Measurements from ENCODE around the gene COL27A1.

COL27A1 gene

DNA sequence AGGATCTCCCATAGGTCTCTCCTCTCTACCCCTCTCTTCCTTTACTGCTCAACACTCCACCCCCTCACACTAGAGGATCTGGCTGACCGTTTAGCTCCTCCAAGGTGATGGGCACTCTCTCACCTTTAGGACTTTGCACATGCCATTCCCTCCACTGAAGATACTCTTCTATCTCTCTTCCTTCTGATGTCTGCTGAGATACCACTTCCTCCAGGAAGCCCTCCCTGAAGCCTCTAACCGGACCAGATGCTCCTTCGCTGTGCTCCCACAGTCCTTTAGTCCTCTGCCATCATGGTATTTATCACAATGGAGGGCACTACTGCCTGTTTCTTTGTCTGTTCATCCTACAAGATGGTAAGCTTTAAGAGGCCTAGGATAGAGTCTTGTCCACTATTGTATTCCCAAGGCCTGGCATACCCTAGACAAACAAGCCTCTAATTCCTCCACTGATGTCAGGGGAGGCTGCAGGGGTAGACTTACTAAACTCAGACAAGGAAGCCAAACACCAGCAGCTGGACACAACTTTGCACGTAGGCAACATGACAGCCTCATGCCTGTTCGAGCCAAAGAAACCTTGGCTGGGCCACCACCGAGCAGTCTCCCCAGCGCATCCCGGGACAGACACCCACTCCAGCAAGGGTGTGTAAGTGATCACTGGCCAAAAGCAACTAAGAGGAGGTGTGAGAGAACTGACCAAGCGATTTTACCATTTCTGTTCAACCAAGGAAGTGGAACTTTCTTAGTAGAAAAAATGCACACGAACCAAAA, 194.6 kb downstream of the COL27A1 start:
- Histone ChIP-seq H3K27me3 (ENCODE audit: control insufficient read depth, insufficient read depth, low read length) (no peaks in the 10 kb centered on the region), H3K4me1 (ENCODE audit: control insufficient read depth, insufficient read depth, low read length) (peaks cover 25% of the 10 kb centered on the region), H3K9ac (ENCODE audit: low read depth, low read length) (peak overlapping the region; percentile 1), H3K4me2 (ENCODE audit: low read length) (no peak overlapping the region), H3K36me3 (ENCODE audit: insufficient read depth, low read length) (peaks cover 34% of the 10 kb centered on the region), H3K4me3 (ENCODE audit: low read length) (no peak overlapping the region), H3K9me3 (replicated peaks; ENCODE audit: low read length) (no peaks in the 10 kb centered on the region)

DNA sequence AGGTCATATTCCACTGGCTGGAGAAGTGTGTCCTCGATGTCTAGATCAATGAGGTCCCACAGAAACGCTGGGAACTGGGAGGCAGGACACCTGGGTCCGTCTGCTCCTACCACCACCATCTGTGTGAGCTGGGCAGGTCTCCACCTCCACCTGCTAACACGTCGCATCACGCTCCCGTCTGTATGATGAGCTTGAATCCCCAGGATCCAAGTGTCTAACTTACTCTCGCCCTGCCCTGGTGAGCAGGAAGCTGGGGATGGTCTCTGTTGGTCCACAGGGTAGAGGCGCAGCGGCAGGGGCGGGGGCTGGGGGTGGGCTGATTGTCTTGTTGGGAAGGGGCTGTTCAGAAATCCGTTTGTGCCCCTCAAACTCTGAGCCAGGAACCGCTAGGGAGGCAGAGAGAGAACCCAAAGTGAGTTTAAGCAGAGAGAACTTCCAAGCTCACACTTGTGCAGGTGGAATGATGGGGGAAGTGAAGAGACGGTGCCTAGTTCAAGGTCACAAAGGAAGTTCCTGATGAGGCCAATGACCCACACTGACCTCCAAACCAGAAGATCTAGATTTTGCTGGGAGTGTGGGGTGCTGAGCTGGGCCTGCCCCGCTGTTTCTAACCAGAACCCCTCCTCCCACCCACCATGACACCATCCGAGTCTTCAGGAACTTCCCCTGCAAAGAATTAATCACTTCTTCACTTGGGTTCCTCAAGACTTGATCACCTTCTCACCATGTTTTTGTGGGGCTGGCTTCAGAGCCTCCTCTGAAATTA, 195.5 kb downstream of the COL27A1 start:
- Histone ChIP-seq H3K4me1 (ENCODE audit: control insufficient read depth, insufficient read depth, low read length) (peaks cover 25% of the 10 kb centered on the region), H3K9ac (ENCODE audit: low read depth, low read length) (no peak overlapping the region), H3K27me3 (ENCODE audit: control insufficient read depth, insufficient read depth, low read length) (no peaks in the 10 kb centered on the region), H3K9me3 (replicated peaks; ENCODE audit: low read length) (no peaks in the 10 kb centered on the region), H3K36me3 (ENCODE audit: insufficient read depth, low read length) (peaks cover 27% of the 10 kb centered on the region), H3K4me2 (ENCODE audit: low read length) (no peak overlapping the region), H3K4me3 (ENCODE audit: low read length) (no peak overlapping the region)

DNA sequence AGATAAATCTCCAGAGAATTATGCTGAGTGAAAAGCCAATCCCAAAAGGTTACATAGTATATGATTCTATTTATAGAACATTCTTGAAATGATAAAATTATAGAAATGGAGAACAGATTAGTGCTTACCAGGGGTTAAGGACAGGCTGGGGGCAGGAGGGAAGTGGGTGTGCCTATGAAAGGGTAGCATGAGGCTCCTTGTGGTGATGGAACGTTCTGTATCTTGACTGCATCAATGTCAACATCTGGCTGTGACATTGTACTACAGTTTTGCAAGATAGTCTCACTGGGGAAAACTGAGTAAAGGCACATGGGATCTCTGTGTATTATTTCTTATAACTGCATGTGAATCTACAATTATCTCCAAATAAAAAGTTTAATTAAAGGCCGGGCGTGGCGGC, 196.6 kb downstream of the COL27A1 start:
- peaks cover 25% of the 10 kb centered on the region for H3K4me1 ChIP-seq (ENCODE audit: control insufficient read depth, insufficient read depth, low read length)
- no peaks in the 10 kb centered on the region for H3K9me3 ChIP-seq (replicated peaks; ENCODE audit: low read length)
- H3K36me3 ChIP-seq (ENCODE audit: insufficient read depth, low read length), result peaks cover 21% of the 10 kb centered on the region

DNA sequence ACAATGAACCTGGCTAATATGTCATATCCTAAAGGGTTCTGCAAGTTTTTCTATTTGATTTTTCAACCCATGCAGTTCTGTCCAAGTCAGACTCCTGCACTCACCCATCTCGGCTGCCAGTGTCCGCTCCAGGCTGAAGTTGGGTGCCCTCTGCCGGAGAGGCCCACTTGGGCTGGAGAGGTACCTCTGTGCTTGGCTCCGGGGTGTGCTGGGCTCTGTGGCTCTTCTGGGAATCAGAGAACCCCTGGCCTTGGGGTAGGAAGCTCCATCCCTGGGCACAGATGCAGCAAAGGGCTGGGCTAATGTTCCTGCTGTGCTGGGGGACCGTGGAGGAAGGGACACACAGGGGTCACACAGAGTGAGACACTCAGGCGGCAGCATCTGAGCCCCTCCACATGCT, 200.5 kb downstream of the COL27A1 start:
- peaks cover 35% of the 10 kb centered on the region for H3K36me3 ChIP-seq (ENCODE audit: insufficient read depth, low read length)
- H3K4me3 ChIP-seq (ENCODE audit: low read length), result no peak overlapping the region
- H3K4me2 ChIP-seq (ENCODE audit: low read length), result no peak overlapping the region
- no peak overlapping the region for H3K9ac ChIP-seq (ENCODE audit: low read depth, low read length)
- H3K27me3 ChIP-seq (ENCODE audit: control insufficient read depth, insufficient read depth, low read length), result no peaks in the 10 kb centered on the region
- no peaks in the 10 kb centered on the region for H3K9me3 ChIP-seq (replicated peaks; ENCODE audit: low read length)
- peaks cover 9% of the 10 kb centered on the region for H3K4me1 ChIP-seq (ENCODE audit: control insufficient read depth, insufficient read depth, low read length)

More for the DNA sequence above, 196.6 kb downstream of the COL27A1 start:
- no peak overlapping the region for H3K4me2 ChIP-seq (ENCODE audit: low read length)
- no peaks in the 10 kb centered on the region for H3K27me3 ChIP-seq (ENCODE audit: control insufficient read depth, insufficient read depth, low read length)
- no peak overlapping the region for H3K9ac ChIP-seq (ENCODE audit: low read depth, low read length)
- H3K4me3 ChIP-seq (ENCODE audit: low read length), result no peak overlapping the region

DNA sequence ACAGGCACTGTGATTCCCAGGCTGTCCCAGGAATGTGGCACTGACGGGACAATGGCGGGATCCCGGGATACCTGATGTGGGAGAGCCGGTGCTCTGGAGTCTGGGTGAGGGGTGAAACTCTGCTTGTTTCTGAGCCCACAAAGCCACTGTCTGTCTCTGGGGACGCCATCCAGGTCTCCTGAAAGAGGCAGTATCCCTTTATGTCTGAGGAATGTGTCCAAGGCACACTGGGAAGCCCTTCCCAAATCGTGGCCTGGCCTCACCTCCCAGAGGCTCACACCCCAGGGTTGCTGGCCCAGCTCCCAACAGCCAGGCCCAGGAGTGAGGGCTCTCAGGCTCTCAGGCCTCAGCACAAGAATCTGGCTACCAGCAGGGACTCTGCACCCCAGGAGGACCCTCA, 201.5 kb downstream of the COL27A1 start:
- Histone ChIP-seq H3K4me2 (ENCODE audit: low read length) (no peak overlapping the region), H3K9ac (ENCODE audit: low read depth, low read length) (no peak overlapping the region), H3K27me3 (ENCODE audit: control insufficient read depth, insufficient read depth, low read length) (no peaks in the 10 kb centered on the region), H3K4me1 (ENCODE audit: control insufficient read depth, insufficient read depth, low read length) (peaks cover 9% of the 10 kb centered on the region), H3K4me3 (ENCODE audit: low read length) (no peak overlapping the region), H3K9me3 (replicated peaks; ENCODE audit: low read length) (no peaks in the 10 kb centered on the region), H3K36me3 (ENCODE audit: insufficient read depth, low read length) (peaks cover 45% of the 10 kb centered on the region)

DNA sequence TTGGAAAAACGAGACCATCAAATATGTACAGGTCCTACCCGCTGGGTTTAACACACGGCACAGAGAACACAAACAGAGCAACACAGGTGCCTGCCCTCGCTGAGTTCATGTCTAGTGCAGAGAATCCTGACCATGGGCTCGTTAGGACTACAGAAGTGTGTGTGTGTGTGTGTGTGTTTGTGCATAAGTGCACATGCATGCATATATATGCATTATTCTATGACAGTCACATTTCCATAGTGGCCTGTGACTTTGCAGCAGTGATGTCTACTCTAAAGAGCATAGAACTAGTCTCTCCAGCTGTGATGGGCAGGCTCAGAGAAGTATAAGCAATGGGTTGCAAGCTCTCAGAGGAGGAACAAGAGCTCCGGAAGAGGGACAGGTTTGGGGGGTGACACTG, 202.0 kb downstream of the COL27A1 start:
- Histone ChIP-seq H3K27me3 (ENCODE audit: control insufficient read depth, insufficient read depth, low read length) (no peaks in the 10 kb centered on the region), H3K4me1 (ENCODE audit: control insufficient read depth, insufficient read depth, low read length) (peaks cover 9% of the 10 kb centered on the region), H3K9me3 (replicated peaks; ENCODE audit: low read length) (no peaks in the 10 kb centered on the region), H3K4me2 (ENCODE audit: low read length) (no peak overlapping the region), H3K36me3 (ENCODE audit: insufficient read depth, low read length) (peaks cover 49% of the 10 kb centered on the region), H3K4me3 (ENCODE audit: low read length) (no peak overlapping the region), H3K9ac (ENCODE audit: low read depth, low read length) (no peak overlapping the region)

DNA sequence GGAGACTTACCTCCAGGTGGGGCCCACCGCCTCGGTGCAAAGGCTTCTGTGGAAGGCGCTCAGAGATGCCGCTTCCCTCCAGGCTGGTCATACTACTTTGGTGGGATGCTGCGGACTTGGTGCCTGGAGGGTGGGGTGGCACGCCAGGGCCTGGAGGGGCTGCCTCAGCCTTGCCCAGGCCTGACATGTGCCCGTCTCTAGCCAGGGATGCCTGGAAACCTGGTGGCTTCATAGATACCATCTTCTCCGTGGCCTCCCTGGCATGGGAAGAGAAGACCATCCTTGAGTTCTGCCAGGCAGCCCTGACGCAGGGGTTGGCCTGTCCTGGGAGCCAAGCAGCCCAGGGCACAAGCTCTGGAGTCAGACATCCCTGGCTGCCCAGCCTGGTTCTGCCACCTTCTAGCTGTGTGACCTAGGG, 202.6 kb downstream of the COL27A1 start:
- H3K4me2 ChIP-seq (ENCODE audit: low read length), result no peak overlapping the region
- no peak overlapping the region for H3K9ac ChIP-seq (ENCODE audit: low read depth, low read length)
- H3K27me3 ChIP-seq (ENCODE audit: control insufficient read depth, insufficient read depth, low read length), result no peaks in the 10 kb centered on the region
- no peak overlapping the region for H3K4me3 ChIP-seq (ENCODE audit: low read length)
- no peaks in the 10 kb centered on the region for H3K9me3 ChIP-seq (replicated peaks; ENCODE audit: low read length)
- H3K4me1 ChIP-seq (ENCODE audit: control insufficient read depth, insufficient read depth, low read length), result peaks cover 10% of the 10 kb centered on the region
- H3K36me3 ChIP-seq (ENCODE audit: insufficient read depth, low read length), result peaks cover 52% of the 10 kb centered on the region

DNA sequence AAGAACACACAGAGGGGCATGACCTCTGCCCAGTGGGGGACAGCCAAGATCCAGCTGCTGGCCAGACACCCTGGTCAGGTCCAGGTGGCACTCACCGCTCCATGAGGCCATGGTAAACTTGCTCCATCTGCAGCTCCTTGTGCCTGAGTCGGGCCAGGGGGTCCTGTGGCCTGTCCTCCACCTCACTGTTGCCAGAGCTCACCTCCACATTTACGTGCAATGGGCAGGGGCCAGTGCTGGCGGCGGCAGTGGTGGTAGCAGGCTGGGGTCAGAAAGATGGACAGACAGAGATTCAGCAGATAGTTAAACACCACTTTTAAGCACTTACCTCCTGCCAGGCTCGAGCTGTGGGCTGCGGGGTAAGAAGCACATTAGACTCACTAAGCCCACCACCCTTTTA, 204.5 kb downstream of the COL27A1 start:
- Histone ChIP-seq H3K4me2 (ENCODE audit: low read length) (no peak overlapping the region), H3K4me1 (ENCODE audit: control insufficient read depth, insufficient read depth, low read length) (peaks cover 18% of the 10 kb centered on the region), H3K4me3 (ENCODE audit: low read length) (no peak overlapping the region), H3K27me3 (ENCODE audit: control insufficient read depth, insufficient read depth, low read length) (no peaks in the 10 kb centered on the region), H3K9me3 (replicated peaks; ENCODE audit: low read length) (no peaks in the 10 kb centered on the region), H3K36me3 (ENCODE audit: insufficient read depth, low read length) (peaks cover 58% of the 10 kb centered on the region), H3K9ac (ENCODE audit: low read depth, low read length) (no peak overlapping the region)

DNA sequence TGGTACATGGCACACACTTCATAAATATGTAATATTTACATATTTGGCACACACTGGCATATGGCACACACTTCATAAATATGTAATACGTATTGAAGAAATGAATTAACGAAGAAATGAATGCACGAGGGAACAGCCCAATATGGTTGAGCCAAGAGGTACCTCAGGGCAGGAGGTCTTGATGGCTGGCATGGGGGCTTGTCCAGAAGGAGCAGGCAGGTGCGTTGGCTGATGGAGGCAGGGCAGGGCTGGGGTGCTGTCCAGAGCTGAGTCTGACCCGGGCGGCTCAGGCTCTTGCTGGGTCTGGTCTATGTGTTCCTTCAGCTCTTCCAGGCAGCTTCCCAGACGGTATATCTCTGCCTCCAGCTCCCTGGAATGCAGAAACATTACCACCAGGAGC, 206.2 kb downstream of the COL27A1 start:
- H3K9ac ChIP-seq (ENCODE audit: low read depth, low read length), result no peak overlapping the region
- no peak overlapping the region for H3K4me2 ChIP-seq (ENCODE audit: low read length)
- no peaks in the 10 kb centered on the region for H3K27me3 ChIP-seq (ENCODE audit: control insufficient read depth, insufficient read depth, low read length)
- H3K9me3 ChIP-seq (replicated peaks; ENCODE audit: low read length), result no peaks in the 10 kb centered on the region
- peaks cover 56% of the 10 kb centered on the region for H3K36me3 ChIP-seq (ENCODE audit: insufficient read depth, low read length)
- H3K4me1 ChIP-seq (ENCODE audit: control insufficient read depth, insufficient read depth, low read length), result peaks cover 31% of the 10 kb centered on the region
- H3K4me3 ChIP-seq (ENCODE audit: low read length), result no peak overlapping the region

Small RNAs within 50 kb of the gene (small RNA-seq; reads per million reads assigned to genes)
- gene MIR455, result 516 reads per million, percentile 98 among the genes with 10 or more reads in this experiment

Measured in skeletal muscle satellite cell (primary cell).